ENCODE data around the gene SIRT7.
"Not testable (repeated sequence)": the region's sequence is repeated elsewhere in the genome, so short reads cannot be mapped to it uniquely, and the experiment has no call there.

SIRT7 gene

GRCh38 chr17:81918832-81919545, 1.0 kb upstream of the SIRT7 start:
- no peak for DNase-seq

- not testable (repeated sequence) for DNase-seq
These were observed 325 bp upstream of the SIRT7 start for GRCh38 chr17:81918333-81918669.

- DNase-seq: no peak
These were observed 1.6 kb downstream of the SIRT7 start for GRCh38 chr17:81916234-81917001.

- DNase-seq: no peak
These were observed 2.6 kb downstream of the SIRT7 start for GRCh38 chr17:81915331-81915730.

- no peak for DNase-seq
These were observed 3.7 kb downstream of the SIRT7 start for GRCh38 chr17:81914103-81914850.

GRCh38 chr17:81913394-81914102, 4.4 kb downstream of the SIRT7 start:
- no peak for DNase-seq

- no peak for DNase-seq
These were observed 5.3 kb downstream of the SIRT7 start for GRCh38 chr17:81912441-81913309.

- DNase-seq: no peak
These were observed 6.0 kb downstream of the SIRT7 start for GRCh38 chr17:81911969-81912368.

GRCh38 chr17:81911277-81911961, 6.6 kb downstream of the SIRT7 start, which contains the start of gene PCYT2:
TSS of gene PCYT2 (minus strand) at chr17:81911399. CDS start at chr17:81911355, 44 bp downstream.
- peak; percentile 67 for DNase-seq

GRCh38 chr17:81910840-81911276, 7.1 kb downstream of the SIRT7 start:
- no peak for DNase-seq

- no peak for DNase-seq
These were observed 7.8 kb downstream of the SIRT7 start for GRCh38 chr17:81909966-81910839.

GRCh38 chr17:81909231-81909630, 8.7 kb downstream of the SIRT7 start:
- no peak for DNase-seq

- no peak for DNase-seq
These were observed 9.2 kb downstream of the SIRT7 start for GRCh38 chr17:81908793-81909192.

- DNase-seq: no peak
These were observed 10.5 kb downstream of the SIRT7 start for GRCh38 chr17:81907219-81908145.

- DNase-seq: no peak
These were observed 11.3 kb downstream of the SIRT7 start for GRCh38 chr17:81906476-81907218.

- no peak for DNase-seq
These were observed 12.0 kb downstream of the SIRT7 start for GRCh38 chr17:81905993-81906392.

GRCh38 chr17:81905424-81905875, 12.5 kb downstream of the SIRT7 start:
- DNase-seq: no peak

Measured in NCI-H446 treated with DMSO at 0.1 percent for 48 hours (cell line).